ENCODE data around the gene AATK.

The AATK gene

DNA sequence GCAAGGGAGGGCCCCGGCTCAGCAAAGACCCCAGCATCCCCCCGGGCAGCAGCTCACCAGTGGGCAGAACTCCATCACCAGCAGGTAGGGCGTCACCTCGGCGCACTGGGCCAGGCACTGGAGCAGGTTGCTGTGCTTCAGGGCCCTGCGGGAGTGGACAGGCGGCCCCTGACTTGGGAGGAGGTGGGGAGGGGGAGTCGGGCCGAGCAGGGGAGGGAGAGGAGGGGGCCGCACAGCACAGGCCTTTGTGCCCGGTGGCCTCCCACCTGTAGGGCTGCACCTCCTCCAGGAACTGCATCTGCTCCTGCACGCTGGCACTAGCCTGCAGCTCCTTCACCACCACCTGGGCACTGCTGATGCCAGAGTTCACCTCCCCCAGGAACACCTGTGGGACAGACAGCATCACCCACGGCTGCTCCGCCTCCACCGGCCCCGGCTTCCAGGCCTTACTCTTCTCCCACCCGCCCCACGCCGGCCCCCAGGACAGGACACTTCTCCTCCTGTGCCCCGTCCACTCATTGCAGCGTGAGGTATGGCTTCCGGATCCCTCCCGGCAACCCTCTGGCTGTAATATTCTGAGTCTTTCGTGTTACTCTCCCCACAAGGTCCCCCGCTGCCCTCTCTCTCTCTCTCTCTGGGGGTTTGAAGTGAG lies 38.4 kb downstream of the AATK start:
- no peak overlapping the region for H3K9ac ChIP-seq (ENCODE audit: low read depth, low read length)
- no peaks in the 10 kb centered on the region for H3K36me3 ChIP-seq (ENCODE audit: control insufficient read depth, insufficient read depth, low read length)
- H3K4me3 ChIP-seq (ENCODE audit: low read depth, low read length): no peak overlapping the region
- H3K4me1 ChIP-seq (ENCODE audit: control insufficient read depth, insufficient read depth, low read length): no peaks in the 10 kb centered on the region
- H3K27me3 ChIP-seq (ENCODE audit: control insufficient read depth, insufficient read depth, low read length): no peaks in the 10 kb centered on the region
- H3K9me3 ChIP-seq (ENCODE audit: control insufficient read depth, insufficient read depth, low read length): no peaks in the 10 kb centered on the region

- no peaks in the 10 kb centered on the region for H3K27me3 ChIP-seq (ENCODE audit: control insufficient read depth, insufficient read depth, low read length)
- no peaks in the 10 kb centered on the region for H3K36me3 ChIP-seq (ENCODE audit: control insufficient read depth, insufficient read depth, low read length)
- no peaks in the 10 kb centered on the region for H3K4me1 ChIP-seq (ENCODE audit: control insufficient read depth, insufficient read depth, low read length)
- H3K9ac ChIP-seq (ENCODE audit: low read depth, low read length): no peak overlapping the region
- no peak overlapping the region for H3K4me3 ChIP-seq (ENCODE audit: low read depth, low read length)
- no peaks in the 10 kb centered on the region for H3K9me3 ChIP-seq (ENCODE audit: control insufficient read depth, insufficient read depth, low read length)
These were observed 38.9 kb downstream of the AATK start for GRCh38 chr17:81127133-81127455.

DNA sequence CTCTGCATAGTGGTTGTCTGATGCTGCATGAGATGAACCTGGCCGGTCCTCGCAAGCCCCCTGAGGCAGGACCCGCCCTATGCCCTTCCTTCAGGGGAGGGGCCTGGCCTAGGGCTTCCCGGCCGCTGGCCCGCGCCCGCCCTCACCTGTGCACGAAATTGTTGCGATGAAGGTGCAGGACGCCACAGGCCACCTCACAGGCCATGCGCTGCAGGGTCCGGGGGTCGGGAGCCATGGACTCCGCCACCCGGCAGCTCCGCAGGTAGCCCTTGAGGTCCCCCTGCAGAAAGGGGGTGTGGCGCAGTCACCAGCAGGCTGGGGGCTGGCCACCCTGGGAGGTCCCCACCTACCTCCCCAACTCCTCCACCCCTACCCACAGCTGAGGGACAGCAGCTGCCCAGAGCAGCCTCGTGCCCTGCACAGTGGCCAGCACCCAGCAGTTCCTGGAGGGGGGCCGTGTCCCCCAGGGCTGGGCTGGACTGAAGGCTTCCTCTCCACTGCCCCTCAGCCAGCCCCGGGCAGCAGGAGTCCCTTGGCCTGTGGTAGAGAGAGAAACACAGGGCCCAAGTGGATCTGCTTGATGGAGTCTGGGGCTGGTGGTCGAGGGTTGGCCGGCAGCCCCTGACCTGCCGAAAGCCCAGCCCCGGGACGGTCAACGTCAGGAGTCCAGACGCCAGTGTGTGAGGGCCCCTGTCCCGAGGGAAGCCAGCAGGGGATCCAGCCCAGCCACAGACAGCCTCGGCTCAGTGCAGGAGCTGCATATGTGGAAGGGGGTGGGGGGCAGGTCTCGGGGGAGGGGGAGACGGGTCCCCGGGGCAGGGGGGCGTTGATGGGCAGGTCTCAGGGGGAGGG lies 39.5 kb downstream of the AATK start:
- Histone ChIP-seq H3K27me3 (ENCODE audit: control insufficient read depth, insufficient read depth, low read length) (no peaks in the 10 kb centered on the region), H3K9me3 (ENCODE audit: control insufficient read depth, insufficient read depth, low read length) (no peaks in the 10 kb centered on the region), H3K4me1 (ENCODE audit: control insufficient read depth, insufficient read depth, low read length) (no peaks in the 10 kb centered on the region), H3K4me3 (ENCODE audit: low read depth, low read length) (no peak overlapping the region), H3K9ac (ENCODE audit: low read depth, low read length) (peak overlapping the region; percentile 24), H3K36me3 (ENCODE audit: control insufficient read depth, insufficient read depth, low read length) (no peaks in the 10 kb centered on the region)

- Histone ChIP-seq H3K36me3 (ENCODE audit: control insufficient read depth, insufficient read depth, low read length) (no peaks in the 10 kb centered on the region), H3K27me3 (ENCODE audit: control insufficient read depth, insufficient read depth, low read length) (no peaks in the 10 kb centered on the region), H3K9me3 (ENCODE audit: control insufficient read depth, insufficient read depth, low read length) (no peaks in the 10 kb centered on the region), H3K4me1 (ENCODE audit: control insufficient read depth, insufficient read depth, low read length) (no peaks in the 10 kb centered on the region), H3K9ac (ENCODE audit: low read depth, low read length) (no peak overlapping the region), H3K4me3 (ENCODE audit: low read depth, low read length) (no peak overlapping the region)
These were observed 40.4 kb downstream of the AATK start for GRCh38 chr17:81125573-81126081.

- Histone ChIP-seq H3K4me1 (ENCODE audit: control insufficient read depth, insufficient read depth, low read length) (no peaks in the 10 kb centered on the region), H3K27me3 (ENCODE audit: control insufficient read depth, insufficient read depth, low read length) (no peaks in the 10 kb centered on the region), H3K9me3 (ENCODE audit: control insufficient read depth, insufficient read depth, low read length) (no peaks in the 10 kb centered on the region), H3K36me3 (ENCODE audit: control insufficient read depth, insufficient read depth, low read length) (no peaks in the 10 kb centered on the region), H3K9ac (ENCODE audit: low read depth, low read length) (no peak overlapping the region), H3K4me3 (ENCODE audit: low read depth, low read length) (no peak overlapping the region)
These were observed 41.6 kb downstream of the AATK start for GRCh38 chr17:81124377-81124776.

- H3K9ac ChIP-seq (ENCODE audit: low read depth, low read length): no peak overlapping the region
- H3K27me3 ChIP-seq (ENCODE audit: control insufficient read depth, insufficient read depth, low read length): no peaks in the 10 kb centered on the region
- no peaks in the 10 kb centered on the region for H3K9me3 ChIP-seq (ENCODE audit: control insufficient read depth, insufficient read depth, low read length)
- no peaks in the 10 kb centered on the region for H3K4me1 ChIP-seq (ENCODE audit: control insufficient read depth, insufficient read depth, low read length)
- H3K36me3 ChIP-seq (ENCODE audit: control insufficient read depth, insufficient read depth, low read length): no peaks in the 10 kb centered on the region
- H3K4me3 ChIP-seq (ENCODE audit: low read depth, low read length): no peak overlapping the region
These were observed 42.7 kb downstream of the AATK start for GRCh38 chr17:81123052-81124048.

- Histone ChIP-seq H3K4me1 (ENCODE audit: control insufficient read depth, insufficient read depth, low read length) (no peaks in the 10 kb centered on the region), H3K4me3 (ENCODE audit: low read depth, low read length) (no peak overlapping the region), H3K27me3 (ENCODE audit: control insufficient read depth, insufficient read depth, low read length) (no peaks in the 10 kb centered on the region), H3K9me3 (ENCODE audit: control insufficient read depth, insufficient read depth, low read length) (no peaks in the 10 kb centered on the region), H3K9ac (ENCODE audit: low read depth, low read length) (no peak overlapping the region), H3K36me3 (ENCODE audit: control insufficient read depth, insufficient read depth, low read length) (no peaks in the 10 kb centered on the region)
These were observed 43.9 kb downstream of the AATK start for GRCh38 chr17:81121841-81122733.

- Histone ChIP-seq H3K4me3 (ENCODE audit: low read depth, low read length) (no peak overlapping the region), H3K4me1 (ENCODE audit: control insufficient read depth, insufficient read depth, low read length) (no peaks in the 10 kb centered on the region), H3K27me3 (ENCODE audit: control insufficient read depth, insufficient read depth, low read length) (no peaks in the 10 kb centered on the region), H3K9me3 (ENCODE audit: control insufficient read depth, insufficient read depth, low read length) (no peaks in the 10 kb centered on the region), H3K36me3 (ENCODE audit: control insufficient read depth, insufficient read depth, low read length) (peaks cover 2% of the 10 kb centered on the region), H3K9ac (ENCODE audit: low read depth, low read length) (no peak overlapping the region)
These were observed 45.1 kb downstream of the AATK start for GRCh38 chr17:81120695-81121621.

GRCh38 chr17:81120149-81120484 lies 45.9 kb downstream of the AATK start:
- Histone ChIP-seq H3K27me3 (ENCODE audit: control insufficient read depth, insufficient read depth, low read length) (no peaks in the 10 kb centered on the region), H3K4me1 (ENCODE audit: control insufficient read depth, insufficient read depth, low read length) (no peaks in the 10 kb centered on the region), H3K36me3 (ENCODE audit: control insufficient read depth, insufficient read depth, low read length) (peaks cover 2% of the 10 kb centered on the region), H3K4me3 (ENCODE audit: low read depth, low read length) (no peak overlapping the region), H3K9me3 (ENCODE audit: control insufficient read depth, insufficient read depth, low read length) (no peaks in the 10 kb centered on the region), H3K9ac (ENCODE audit: low read depth, low read length) (peak overlapping the region; percentile 8)

Data from iPS-15b (cell line).